Ishikawa (cell line): ENCODE data around the gene RANBP9.

Source experiments
- CEBPB ChIP-seq: IDR thresholded peaks from 2 replicates; pipeline ENCODE4 v1.6.1; 2012
- CREB1 ChIP-seq: IDR thresholded peaks from 2 replicates; pipeline ENCODE4 v1.6.1; 2012; ENCODE audit warnings: low read depth
- EGR1 ChIP-seq: IDR thresholded peaks from 2 replicates; pipeline ENCODE4 v1.6.1; 2012
- EP300 ChIP-seq: IDR thresholded peaks from 2 replicates; pipeline ENCODE4 v1.6.1; 2012; ENCODE audit warnings: borderline replicate concordance
- FOXM1 ChIP-seq: IDR thresholded peaks from 2 replicates; pipeline ENCODE4 v1.6.1; 2012; ENCODE audit warnings: low read depth, borderline replicate concordance
- MAX ChIP-seq: IDR thresholded peaks from 2 replicates; pipeline ENCODE4 v1.6.1; 2012
- NFIC ChIP-seq: IDR thresholded peaks from 2 replicates; pipeline ENCODE4 v1.6.1; 2012
- RAD21 ChIP-seq: IDR thresholded peaks from 2 replicates; pipeline ENCODE4 v1.6.1; 2012; ENCODE audit warnings: low read depth
- REST ChIP-seq: IDR thresholded peaks from 2 replicates; pipeline ENCODE4 v1.6.1; 2012; ENCODE audit warnings: low read depth, mild to moderate bottlenecking
- TAF1 ChIP-seq: IDR thresholded peaks from 2 replicates; pipeline ENCODE4 v1.6.1; 2012; ENCODE audit warnings: low read depth, mild to moderate bottlenecking
- TCF12 ChIP-seq: IDR thresholded peaks from 2 replicates; pipeline ENCODE4 v1.6.1; 2012; ENCODE audit warnings: low read depth
- TEAD4 ChIP-seq: IDR thresholded peaks from 2 replicates; pipeline ENCODE4 v1.6.1; 2012
- USF1 ChIP-seq: IDR thresholded peaks from 2 replicates; pipeline ENCODE4 v1.6.1; 2012
- YY1 ChIP-seq: IDR thresholded peaks from 2 replicates; pipeline ENCODE4 v1.6.1; 2012; ENCODE audit warnings: low read depth
- ZBTB7A ChIP-seq: IDR thresholded peaks from 2 replicates; pipeline ENCODE4 v1.6.1; 2012; ENCODE audit warnings: low read depth

Gene RANBP9

GRCh38 chr6:13586603-13587542, 124.8 kb downstream of the RANBP9 start:
- TF ChIP-seq USF1: no peak
- TF ChIP-seq CREB1: no peak
- TF ChIP-seq REST: no peak
- TF ChIP-seq EP300: no peak
- TF ChIP-seq MAX: no peak
- no peak for TF ChIP-seq EGR1

GRCh38 chr6:13581700-13582229, 129.9 kb downstream of the RANBP9 start:
- TF ChIP-seq NFIC: no peak
- TF ChIP-seq TCF12: no peak
- TF ChIP-seq TEAD4: no peak
- TF ChIP-seq REST: no peak
- no peak for TF ChIP-seq YY1
- TF ChIP-seq FOXM1: no peak
- TF ChIP-seq CEBPB: no peak

- TF ChIP-seq USF1 (no peak), CEBPB (no peak), EGR1 (no peak), TEAD4 (no peak), RAD21 (no peak), MAX (no peak), YY1 (no peak), REST (no peak), CREB1 (no peak), NFIC (no peak), EP300 (no peak), ZBTB7A (no peak), TAF1 (no peak), TCF12 (no peak), FOXM1 (no peak)
Measured at GRCh38 chr6:13579911-13580310, 131.7 kb downstream of the RANBP9 start.

- TF ChIP-seq MAX (no peak), CEBPB (no peak), REST (no peak), TEAD4 (no peak), CREB1 (no peak), RAD21 (no peak), EGR1 (no peak), EP300 (no peak), USF1 (no peak), TCF12 (no peak), YY1 (no peak), FOXM1 (no peak), ZBTB7A (no peak)
Measured at GRCh38 chr6:13577926-13578325, 133.7 kb downstream of the RANBP9 start.
